Neural progenitor cell (in vitro differentiated cells): ENCODE data around the gene TASP1.

Experiments used
- EZH2 ChIP-seq: fragments of 200-600 bp; sonication (generic); IDR thresholded peaks from 2 replicates; pipeline ENCODE4 v1.6.1; 2017; ENCODE audit warnings: antibody characterized with exemption, mild to moderate bottlenecking, moderate library complexity
- EZH2phosphoT487 ChIP-seq: fragments of 200-600 bp; sonication (generic); IDR thresholded peaks from 2 replicates; pipeline ENCODE4 v1.6.1; 2017; ENCODE audit warnings: antibody characterized with exemption
- TF ChIP-seq, protein P1 (sequence below): fragments of 200-600 bp; sonication (generic); IDR thresholded peaks from 2 replicates; pipeline ENCODE4 v1.5.1; 2017; ENCODE audit warnings: antibody characterized with exemption, mild to moderate bottlenecking

GRCh38 chr20:13639150-13639497 lies 392 bp upstream of the TASP1 start:
- TF ChIP-seq, protein P1, sequence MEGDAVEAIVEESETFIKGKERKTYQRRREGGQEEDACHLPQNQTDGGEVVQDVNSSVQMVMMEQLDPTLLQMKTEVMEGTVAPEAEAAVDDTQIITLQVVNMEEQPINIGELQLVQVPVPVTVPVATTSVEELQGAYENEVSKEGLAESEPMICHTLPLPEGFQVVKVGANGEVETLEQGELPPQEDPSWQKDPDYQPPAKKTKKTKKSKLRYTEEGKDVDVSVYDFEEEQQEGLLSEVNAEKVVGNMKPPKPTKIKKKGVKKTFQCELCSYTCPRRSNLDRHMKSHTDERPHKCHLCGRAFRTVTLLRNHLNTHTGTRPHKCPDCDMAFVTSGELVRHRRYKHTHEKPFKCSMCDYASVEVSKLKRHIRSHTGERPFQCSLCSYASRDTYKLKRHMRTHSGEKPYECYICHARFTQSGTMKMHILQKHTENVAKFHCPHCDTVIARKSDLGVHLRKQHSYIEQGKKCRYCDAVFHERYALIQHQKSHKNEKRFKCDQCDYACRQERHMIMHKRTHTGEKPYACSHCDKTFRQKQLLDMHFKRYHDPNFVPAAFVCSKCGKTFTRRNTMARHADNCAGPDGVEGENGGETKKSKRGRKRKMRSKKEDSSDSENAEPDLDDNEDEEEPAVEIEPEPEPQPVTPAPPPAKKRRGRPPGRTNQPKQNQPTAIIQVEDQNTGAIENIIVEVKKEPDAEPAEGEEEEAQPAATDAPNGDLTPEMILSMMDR = no peak
- TF ChIP-seq EZH2 (no peak), EZH2phosphoT487 (no peak)
